Stimulated activated CD4-positive, alpha-beta T cell treated with anti-CD3 and anti-CD28 coated beads, Interleukin-2, amount 100 ng/mL, for 4 hours (primary cell): Measurements from ENCODE around the gene CARD14.
A peak's percentile ranks its signal among the peaks of the same experiment; 100 is the strongest.

Experiments
- DNase-seq: peaks from one replicate; pipeline ENCODE4 v3.0.0-alpha.2; 2020; ENCODE audit warnings: low read depth

CARD14 gene

DNA sequence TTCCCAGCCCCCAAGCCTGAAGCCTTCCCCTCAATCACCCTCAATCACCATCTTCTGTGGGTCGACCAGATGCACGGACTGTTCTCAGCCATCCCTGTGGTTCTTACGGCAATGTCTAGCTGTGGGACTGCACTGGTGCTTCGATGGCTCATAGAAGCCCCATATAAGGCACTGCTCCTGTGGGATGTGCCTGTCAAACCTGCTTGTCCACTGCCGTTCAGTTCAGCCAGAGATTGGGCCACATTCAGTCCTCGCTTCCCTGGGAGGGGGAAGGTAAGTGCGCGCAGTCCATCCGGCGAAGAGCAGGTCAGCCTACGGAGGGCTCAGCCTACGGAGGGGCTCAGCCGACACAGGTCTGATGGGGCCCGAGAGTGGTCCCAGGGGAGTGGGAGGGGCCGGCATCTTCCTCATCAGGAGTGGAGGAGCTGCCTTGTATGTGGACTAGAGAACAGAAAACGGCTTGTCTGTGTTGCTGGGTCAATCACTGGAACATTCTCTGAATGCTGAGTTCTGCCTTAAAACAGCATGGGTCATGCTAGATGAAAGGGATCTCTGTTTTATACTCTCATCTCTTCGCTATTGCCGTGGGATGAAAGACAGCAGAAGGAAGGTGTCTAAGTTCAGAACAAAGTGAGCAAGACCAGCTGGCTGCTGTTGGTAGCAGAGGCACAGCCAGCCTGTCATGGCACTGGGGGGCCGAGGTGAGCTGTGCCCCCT, at the start of gene CARD14:
Gene CARD14 (plus strand): TSS at position 247 of the 717 bp plus-strand sequence. CDS start 11,409 bp downstream, outside the sequence.
- DNase-seq: no peak

DNA sequence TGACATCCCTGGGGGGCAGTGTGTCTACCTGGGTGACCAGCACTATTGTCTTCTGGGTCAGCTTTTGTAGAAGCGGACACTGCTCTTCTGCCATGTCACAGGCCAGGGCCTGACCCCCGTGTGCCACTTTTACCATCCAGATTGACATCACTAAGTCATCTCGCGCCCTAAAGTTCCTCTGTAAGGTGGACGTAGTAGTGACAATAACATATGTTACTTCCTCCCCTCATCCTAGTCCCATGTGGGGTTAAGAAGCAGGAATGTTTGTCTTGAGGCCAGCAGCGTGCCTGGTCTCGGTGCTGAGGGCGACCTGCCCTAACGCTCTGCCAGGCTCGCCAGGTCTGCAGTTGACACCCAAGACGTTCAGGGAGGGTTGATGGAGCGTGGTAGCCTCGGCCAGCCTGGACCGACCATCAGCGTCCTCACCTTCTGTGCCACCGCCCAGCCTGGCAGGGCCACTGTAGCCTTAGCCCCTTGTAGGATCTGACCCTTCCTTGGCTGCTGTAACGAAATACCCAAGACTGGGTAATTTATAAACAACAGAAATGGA, 47.7 kb upstream of the CARD14 start:
- no peak for DNase-seq

DNA sequence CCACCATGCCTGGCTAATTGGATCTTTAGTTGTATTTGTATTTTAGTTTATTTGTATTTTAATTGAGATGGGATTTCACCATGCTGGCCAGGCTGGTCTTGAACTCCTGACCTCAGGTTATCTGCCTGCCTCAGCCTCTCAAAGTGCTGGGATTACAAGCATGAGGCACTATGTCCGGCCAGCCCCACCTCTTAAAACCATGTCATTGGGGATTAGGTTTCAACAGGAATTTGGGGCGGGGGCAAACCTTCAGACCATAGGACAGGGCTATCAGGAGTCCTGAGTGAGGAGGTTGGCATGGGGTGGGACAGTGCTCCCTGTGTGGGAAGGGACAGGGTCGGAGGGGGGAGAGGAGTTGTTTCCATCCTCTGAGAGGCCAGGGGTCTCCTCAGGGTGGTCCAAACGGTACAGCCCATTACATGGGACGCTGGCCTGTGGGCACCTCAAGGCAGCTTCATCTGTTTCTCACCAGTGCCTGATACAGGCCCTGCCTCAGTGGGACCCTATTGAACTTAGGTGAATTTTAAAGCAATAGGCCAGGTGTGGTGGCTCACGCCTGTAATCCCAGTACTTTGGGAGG, 46.8 kb upstream of the CARD14 start:
- no peak for DNase-seq

DNA sequence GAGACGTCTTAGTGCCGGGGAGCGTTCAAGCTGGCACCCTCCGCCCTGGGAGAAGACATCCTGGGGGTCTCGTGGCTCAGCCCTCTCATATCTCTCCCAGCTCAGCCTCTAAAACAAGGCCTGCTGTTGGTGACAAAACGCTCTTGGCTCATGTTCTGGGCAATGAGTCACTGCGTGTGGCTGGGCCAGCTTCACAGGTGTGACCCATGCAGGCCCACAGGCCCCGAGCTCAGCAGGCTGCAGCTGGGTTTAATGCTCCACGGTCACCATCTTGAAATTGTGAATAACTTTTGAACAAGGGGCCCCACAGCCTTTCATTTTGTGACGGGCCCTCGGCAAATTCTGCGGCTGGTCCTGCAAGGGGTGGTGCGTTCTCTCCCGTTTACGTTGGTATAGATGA, 46.0 kb upstream of the CARD14 start:
- no peak for DNase-seq

DNA sequence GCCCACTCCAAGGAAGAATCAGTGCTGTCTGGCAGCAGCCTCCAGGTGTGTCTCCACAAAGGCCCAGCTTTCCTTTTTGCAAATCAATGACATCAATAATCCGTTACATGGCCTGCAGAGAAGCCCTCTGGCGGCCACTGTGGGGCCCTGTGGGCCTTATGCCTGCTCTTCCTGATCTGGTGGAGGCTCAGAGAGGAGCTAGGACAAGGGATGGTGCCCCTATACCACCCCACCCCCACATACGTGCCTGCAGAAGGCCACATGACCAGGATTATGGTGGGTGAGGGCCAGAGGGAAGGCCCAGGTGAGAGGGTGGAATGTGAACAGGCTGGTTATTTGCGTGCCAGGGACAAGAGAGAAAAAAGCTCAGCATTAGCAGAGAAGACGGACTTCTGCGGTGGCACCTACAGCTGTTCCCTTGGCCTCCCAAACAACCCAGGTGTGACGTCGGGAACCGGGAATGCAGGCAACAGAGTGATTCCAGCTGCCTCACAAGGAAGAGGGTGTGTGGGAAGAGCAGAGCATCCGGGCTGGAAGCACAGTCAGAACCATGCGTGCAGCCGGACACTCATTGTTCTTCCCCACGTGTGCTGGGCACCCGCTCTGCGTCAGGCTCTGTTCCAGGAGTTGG, 45.4 kb upstream of the CARD14 start:
- DNase-seq: no peak

DNA sequence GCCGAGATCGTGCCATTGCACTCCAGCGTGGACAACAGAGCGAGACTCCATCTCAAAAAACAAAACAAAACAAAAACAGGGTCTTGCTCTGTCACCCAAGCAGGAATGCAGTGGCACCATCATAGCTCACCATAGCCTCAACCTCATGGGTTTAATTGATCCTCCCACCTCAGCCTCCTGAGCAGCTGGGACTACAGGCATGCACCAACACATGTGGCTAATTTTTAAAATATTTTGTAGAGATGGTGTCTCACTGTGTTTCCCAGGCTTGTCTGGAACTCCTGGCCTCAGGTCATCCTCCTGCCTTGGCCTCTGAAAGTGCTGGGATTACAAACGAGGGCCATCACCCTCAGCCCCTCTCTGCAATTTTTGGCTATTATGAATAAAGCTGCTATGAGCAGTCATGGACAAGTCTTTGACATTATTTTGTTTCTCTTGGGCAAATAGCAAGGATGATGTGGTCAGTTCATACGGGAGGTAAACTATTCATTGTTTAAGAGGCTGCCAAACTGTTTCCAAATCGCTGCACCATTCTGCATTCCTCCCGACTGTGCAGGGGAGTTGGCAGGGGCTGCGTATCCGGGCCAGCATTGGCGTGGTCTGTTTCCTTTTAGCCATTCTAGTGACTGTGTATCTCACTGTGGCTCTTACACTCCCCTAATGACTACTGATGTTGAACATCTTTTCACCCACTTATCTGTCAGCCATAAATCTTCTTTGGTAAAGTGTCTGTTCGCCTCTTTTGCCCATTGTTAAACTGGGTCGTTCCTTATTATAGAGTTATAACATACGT, 44.0 kb upstream of the CARD14 start:
- DNase-seq: no peak

DNA sequence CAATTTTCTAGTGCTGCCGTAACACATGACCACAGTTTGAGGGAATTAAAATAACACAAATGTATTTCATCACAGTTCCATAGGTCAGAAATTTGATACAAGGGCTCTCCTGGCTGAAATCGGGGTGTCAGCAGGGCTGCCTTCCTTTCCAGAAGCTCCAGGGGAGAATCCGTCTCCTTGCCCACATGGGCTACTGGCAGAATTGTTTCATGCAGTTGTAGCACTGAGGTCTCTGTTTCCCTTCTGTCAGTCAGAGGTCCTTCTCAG, 43.4 kb upstream of the CARD14 start:
- no peak for DNase-seq

DNA sequence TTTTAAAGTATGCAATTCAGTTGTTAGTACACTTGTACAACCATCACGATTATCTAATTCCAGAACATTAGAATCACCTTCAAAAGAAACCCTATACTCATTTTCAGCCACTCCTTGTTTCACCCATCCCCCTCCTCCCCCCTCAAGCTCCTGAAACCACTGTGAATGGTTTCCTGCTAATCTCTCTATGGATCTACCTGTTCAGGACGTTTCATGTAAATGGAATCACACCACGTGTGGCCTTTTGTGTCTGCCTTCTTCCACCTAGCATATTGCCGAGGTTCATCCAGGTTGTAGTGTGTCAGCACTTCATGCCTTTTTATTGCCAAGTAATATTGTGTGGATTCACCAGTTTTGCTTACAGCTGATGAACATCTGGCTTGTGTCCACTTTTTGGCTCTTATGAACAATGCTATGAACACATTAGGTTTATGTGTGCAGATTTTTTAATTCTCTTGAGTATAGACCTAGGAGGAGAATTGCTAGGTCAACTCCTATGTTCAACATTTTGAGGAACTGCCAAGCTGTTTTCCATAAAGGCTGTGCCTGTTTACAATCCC, 40.7 kb upstream of the CARD14 start:
- no peak for DNase-seq

DNA sequence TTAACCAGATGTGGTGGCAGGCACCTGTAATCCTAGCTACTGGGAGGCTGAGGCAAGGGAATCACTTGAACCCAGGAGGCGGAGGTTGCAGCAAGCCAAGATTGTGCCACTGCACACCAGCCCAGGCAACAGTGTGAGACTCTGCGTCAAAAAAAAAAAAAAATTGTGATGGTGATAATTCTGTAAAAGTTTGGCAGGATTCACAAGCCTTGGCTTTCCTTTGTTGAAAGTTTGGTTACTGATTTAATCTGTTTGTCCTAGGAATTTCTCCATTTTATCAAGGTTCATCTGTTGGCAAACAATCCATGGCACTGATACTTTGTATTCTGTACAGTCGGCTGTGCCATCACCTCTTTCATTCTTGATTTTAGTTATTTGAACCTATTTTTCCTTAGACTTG, 38.8 kb upstream of the CARD14 start:
- DNase-seq: no peak

DNA sequence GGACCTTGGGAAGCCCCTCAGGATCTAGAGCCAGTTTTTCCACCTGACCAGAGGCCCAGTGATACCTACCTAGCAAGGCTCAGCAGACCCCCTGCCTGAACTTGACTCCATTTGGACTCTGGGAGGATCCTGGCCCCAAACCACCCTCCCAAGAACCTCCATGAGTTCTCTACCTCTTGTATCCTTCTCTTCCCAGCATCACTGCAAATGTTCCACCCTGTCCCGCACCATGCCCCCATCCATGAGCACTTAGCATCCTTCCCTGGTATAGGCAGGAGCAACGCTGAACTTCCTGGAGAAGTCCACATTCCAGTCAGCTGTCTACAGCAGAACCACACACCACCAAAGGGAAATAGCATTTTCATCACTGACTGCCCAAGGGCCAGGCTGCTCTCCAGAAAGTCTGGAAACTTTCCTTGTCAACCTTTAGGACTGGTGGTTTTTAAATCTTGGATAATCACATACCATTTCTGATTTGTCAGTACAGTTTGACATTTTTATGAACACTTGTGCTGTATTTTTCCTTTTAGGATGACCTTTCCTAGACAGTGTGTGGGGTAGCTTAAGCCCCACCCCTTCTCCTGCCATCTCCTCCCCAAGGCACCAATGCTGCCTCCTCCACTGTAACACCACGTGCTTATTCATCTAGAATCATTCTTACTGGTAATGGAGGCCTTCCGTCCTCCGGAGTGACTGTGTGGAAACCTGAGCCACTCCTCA, 36.8 kb upstream of the CARD14 start:
- no peak for DNase-seq

DNA sequence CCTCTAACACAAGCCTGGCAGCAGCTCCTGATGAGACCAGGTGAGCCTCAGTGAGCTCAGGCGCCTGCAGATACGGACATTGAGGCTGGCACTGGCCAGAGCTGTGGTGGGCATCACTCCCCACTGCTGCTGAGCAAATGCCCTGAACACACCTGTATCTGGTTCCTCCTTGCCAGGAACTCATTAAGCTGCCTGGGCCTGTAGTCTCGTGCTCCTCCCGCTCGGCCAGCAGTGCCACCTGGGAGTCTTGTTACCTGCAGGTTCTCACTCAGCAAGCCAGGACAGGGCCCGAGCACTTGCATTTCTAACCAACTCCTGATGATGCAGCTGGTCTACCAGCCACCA, 36.2 kb upstream of the CARD14 start:
- DNase-seq: no peak

DNA sequence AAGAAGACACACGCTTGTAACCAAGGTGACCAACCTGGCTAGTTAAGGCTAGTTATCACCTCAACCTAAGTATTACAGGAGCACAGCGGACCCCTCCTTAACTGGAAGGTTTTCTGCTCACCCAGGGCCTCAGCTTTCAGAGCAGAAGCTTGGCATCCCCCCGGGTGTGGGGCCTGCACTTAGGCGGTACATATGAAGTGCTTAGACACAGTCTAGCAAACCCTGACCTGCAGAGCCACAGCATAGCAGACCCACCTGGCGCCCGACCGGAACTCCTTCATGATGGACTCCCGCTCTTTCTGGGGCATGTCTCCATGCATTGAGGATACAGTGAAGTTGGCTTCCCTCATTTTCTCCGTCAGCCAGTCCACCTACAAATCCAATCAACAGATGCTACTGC, 32.7 kb upstream of the CARD14 start:
- DNase-seq: no peak

DNA sequence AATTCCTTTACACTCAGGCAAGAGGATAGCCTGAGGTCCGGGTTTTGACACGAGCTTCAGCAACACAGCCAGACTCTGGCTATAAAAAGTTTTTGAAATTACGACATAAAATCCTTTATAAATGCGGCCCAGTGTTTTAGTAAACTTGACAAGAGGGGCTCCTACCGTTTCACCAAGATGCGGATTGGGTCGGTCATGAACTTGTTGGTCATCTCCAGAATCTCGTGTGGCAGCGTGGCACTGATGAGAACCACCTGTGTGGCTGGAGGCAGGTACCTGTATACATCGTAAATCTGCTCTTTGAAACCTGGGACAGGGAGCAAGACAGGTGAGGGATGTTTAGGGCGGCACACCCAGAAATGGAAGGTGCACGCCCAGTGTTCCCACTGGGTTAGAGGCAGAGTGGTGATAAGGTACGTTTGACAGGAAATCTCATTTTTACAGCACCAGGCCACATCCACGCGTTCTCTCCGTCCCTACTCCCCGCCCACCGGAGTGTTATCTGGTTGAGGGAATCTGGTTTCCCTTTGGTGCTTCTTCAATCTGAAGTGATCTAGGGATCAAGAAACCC, 30.9 kb upstream of the CARD14 start:
- DNase-seq: no peak

DNA sequence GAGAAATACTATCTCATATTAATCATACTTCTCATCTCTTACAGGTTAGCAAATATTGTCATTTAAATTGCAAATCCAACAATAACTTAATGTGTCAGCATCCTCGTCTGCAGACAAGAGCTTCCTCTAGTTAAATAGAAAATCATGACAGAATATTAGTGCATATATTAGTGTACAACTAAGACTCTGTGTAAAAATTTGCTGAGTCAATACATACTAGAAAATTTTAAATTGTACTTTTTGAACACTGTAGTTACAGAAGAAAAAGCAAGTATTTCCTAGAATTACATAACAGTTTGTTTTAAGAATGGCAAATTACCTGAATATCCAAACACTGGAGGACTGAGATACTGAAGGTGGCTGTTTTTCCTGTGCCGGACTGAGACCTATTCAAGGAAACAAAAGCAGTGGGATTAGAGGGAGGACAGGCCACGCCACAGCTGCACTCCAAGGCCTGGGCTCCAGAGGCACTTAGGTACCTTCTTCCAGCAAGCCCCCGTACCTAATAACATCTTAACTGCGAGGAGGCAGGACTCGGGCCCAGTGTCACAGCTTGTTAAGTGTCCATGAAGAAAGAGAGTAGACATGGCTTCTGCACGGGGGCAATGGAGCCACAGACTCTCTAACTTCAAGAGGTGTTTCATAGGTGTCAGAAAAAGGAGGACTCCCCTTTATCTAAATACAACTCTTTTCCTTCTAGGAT, 28.2 kb upstream of the CARD14 start:
- DNase-seq: no peak

DNA sequence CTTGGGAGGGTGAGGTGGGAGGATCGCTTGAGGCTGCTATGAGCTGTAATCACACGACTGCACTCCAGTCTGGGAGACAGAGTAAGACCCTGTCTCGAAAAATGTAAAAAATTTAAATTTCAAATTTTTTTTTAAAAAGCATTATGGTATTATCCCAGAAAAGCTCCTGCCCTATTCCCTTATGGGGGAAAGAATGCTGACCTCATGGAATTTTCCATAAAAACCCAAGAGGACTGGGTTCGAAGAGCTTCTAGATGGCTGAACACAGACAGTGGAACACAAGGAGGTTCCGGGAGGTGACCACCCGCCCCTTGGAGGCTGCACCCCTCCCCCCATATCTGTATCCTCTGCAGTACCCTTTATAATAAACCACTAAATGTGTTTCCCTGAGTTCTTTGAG, 26.9 kb upstream of the CARD14 start:
- no peak for DNase-seq

DNA sequence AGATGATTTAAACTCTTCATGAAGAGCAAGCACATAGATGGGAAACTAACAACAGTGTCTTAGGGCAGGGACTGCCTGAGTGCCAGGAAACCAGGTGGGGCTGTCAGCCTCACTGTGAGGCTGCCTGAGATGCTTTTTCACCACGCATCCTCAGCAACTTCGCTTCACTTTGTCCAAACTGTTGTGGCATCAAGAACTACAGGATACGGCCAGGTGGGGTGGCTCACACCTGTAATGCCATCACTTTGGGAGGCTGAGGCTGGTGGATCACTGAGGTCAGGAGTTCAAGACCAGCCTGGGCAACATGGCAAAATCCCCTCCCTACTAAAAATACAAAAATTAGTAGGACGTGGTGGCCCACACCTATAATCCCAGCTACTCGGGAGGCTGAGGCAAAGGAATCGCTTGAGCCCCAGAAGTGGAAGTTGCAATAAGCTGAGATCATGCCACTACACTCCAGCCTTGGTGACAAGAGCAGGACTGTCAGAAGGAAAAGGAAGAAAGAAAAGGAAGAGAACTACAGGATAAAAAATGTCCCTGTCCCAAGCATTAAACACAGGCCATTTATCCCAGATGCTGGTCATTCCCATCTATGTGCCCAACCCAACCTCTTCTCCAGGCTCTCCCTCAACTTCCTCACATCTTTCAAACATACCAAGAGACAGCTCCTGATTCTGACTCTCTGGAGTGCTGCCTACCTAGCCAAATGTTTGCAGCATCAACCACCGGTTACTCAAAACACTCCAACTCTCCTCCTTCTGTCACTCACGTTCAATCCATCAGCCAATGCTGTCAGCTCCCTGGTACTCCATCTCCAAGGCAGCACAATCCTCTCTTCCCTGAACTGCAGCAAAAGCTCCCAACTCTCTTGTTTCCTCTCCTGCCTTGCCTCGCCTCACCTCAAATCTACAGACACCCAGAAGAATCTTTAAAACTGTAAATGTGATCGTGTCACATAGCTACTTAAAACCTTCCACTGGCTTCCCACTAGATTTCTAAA, 24.5 kb upstream of the CARD14 start:
- no peak for DNase-seq

DNA sequence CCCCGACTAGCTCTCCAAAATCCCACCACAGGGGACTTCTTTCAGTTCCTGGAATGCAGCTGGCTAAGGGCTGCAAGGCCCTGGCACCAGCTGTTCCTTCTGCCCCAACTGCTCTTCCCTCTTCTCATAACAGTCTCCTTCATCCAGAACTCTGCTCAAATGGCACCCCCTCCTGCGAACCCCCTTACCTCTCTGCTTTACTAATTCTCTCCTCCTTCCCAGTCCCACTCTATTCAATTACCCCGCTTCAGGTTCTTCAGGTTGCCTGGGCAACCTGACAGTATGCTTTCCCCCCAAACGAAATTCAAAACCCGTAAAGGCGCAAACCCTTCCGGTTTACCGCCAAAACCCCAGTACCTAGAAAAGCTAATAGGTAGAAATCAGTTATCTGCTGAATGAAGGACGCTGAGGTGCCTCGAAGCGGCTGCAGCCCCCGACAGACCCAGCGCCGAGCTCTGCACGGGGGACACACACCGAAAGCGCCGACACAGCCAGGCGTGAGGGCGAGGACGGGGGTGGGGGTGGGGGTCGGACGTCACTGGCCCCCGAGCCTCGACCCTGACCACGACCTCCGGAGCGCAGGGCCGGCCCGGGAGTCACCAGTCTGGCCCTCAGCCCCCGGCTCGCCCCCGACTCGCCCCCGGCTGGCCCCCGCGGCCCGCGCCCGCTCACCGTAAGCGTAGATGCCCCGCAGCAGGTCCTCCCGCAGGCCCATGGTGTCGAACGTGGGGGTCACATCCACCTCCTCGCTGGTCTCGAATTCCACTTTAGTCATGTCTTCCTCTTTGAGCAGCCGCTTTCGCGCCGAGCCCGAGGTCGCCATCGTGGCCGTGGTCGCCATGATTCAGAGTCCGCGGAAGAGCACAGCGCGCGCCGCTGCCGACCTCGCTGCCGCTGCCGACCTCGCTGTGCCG, 23.5 kb upstream of the CARD14 start:
- DNase-seq: no peak

DNA sequence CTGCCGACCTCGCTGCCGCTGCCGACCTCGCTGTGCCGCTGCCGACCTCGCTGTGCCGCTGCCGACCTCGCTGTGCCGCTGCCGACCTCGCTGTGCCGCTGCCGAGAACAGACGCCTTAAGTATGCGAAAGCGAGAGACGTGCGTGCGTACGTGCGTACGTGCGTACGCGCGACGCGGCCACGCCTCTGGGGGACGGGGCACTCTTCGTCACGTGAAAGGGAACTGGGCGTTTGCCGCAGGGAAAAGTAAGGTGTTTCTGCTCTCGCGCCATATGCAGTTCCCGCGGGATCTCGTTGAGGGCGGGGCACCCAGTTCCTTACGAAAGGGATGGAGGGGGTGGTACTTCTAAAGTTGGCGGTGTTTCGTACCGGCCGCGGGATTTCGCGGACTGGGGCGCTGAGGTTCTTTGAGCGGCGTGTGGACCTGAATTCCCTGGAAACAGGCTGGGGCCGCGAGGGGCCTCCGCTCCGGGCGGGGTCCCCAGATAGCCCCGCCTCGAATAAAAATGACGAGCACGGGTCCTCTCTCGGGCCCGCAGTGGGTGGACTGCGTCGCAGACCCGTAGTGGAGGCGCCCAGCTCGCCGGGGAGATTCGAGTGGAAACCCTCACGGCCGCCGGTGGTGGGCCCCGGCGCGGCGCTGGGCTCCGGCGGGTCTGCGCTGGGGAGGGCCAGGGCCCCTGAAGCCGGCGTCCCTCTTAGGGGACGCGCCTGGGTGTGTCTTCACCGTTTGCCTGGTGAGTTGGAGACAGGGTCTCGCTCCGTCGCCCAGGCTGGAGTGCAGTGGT, 22.6 kb upstream of the CARD14 start, which contains the start of gene EIF4A3:
Gene EIF4A3 (minus strand): TSS at position 94 of the 788 bp plus-strand sequence. CDS start 167 bp downstream, outside the sequence.
- peak; percentile 95 for DNase-seq
